ENCODE results near the gene GGA3. TPM values are rescaled to one million over a fixed set of nuclear protein-coding genes. Genes with fewer than 3 reads are reported as not detected.
A peak's percentile ranks its signal among the peaks of the same experiment; 100 is the strongest.
"Not testable (repeated sequence)": the region's sequence is repeated elsewhere in the genome, so short reads cannot be mapped to it uniquely, and the experiment has no call there.

GGA3 gene
- total RNA-seq, 1 donor from 2014 or later = 84.6 TPM

DNA sequence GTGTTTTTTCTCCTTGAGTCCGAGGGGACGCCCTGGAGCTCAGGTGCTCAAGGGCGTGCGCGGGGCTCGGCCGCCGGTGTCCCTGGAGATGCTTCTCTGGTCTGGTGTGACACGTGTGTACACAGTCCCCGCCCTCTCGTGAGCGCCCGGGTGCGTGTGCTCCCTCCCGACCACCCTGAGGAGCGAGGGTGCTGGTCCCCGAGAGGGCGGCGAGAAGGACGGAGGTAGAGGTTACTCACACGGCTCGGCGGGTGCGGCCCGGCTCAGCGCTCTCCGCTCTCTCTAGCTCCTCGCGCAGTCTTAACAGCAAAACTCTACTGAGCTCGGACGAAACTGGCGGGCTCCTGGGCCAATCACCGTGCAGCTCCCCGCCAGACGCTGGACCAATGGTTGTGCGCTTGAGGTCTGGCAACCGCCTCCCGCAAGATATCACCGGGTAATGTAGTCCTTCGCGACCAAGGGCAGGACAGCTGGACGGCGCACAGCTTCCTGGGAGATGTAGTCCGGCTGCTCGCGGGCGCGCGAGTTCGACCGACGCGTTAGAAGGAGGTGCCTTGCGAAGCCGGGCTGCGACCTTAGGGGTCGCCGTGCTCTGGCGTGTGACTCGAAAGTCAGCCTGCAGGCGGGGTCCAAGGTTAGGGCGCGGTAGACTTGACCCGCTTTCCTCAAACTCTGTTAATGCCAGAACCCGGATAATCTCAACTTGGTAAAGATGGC lies 27.9 kb upstream of the GGA3 start, which contains the start of gene SLC25A19:
SLC25A19 (minus strand) TSS at position 319 of the 717 bp plus-strand sequence. CDS start 2,669 bp downstream, outside the sequence.
- TF ChIP-seq, protein P1, sequence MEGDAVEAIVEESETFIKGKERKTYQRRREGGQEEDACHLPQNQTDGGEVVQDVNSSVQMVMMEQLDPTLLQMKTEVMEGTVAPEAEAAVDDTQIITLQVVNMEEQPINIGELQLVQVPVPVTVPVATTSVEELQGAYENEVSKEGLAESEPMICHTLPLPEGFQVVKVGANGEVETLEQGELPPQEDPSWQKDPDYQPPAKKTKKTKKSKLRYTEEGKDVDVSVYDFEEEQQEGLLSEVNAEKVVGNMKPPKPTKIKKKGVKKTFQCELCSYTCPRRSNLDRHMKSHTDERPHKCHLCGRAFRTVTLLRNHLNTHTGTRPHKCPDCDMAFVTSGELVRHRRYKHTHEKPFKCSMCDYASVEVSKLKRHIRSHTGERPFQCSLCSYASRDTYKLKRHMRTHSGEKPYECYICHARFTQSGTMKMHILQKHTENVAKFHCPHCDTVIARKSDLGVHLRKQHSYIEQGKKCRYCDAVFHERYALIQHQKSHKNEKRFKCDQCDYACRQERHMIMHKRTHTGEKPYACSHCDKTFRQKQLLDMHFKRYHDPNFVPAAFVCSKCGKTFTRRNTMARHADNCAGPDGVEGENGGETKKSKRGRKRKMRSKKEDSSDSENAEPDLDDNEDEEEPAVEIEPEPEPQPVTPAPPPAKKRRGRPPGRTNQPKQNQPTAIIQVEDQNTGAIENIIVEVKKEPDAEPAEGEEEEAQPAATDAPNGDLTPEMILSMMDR (IDR thresholded peaks at IDR 0.05) = peak in 1 of 3 experiments; percentile 9
- Histone ChIP-seq H3K27me3 (no peaks in the 10 kb centered on the region), H3K9me3 (no peaks in the 10 kb centered on the region), H3K4me3 (peak within 1 kb of the TSS; percentile 69 to 80), H3K27ac (peak within 1 kb of the TSS; percentile 86 to 90), H3K36me3 (peaks cover 0 to 7% of the 10 kb centered on the region in 2 donors), H3K4me1 (no peaks in the 10 kb centered on the region)
- peak; percentile 94 to 99 for DNase-seq (ENCODE audit: low spot score in 2 of 2)
- intact Hi-C loops (cut with DNase I) = loop anchor here (1.0 kb wide), 3 partner anchors 18 to 378 kb away; partner anchors contain the start of genes GRB2, MIF4GD, RECQL5 and SAP30BP

- H3K27me3 ChIP-seq = no peaks in the 10 kb centered on the region
- intact Hi-C loops (cut with DNase I) = loop anchor here (1.0 kb wide), 3 partner anchors 17 to 379 kb away; partner anchors contain the start of genes GRB2, MIF4GD, RECQL5 and SAP30BP
- TF ChIP-seq, protein P1 (IDR thresholded peaks at IDR 0.05) = no peak
Measured at GRCh38 chr17:75288770-75289114, 27.3 kb upstream of the GGA3 start.

GRCh38 chr17:75288359-75288758 lies 27.0 kb upstream of the GGA3 start:
- H3K27ac ChIP-seq = no peak overlapping the region
- no peaks in the 10 kb centered on the region for H3K4me1 ChIP-seq
- no peaks in the 10 kb centered on the region for H3K9me3 ChIP-seq
- intact Hi-C loops (cut with DNase I) = no loop called here
- H3K4me3 ChIP-seq = peak overlapping the region; percentile 69 to 80
- H3K27me3 ChIP-seq = no peaks in the 10 kb centered on the region
- H3K36me3 ChIP-seq = peaks cover 0 to 7% of the 10 kb centered on the region in 2 donors
- DNase-seq (ENCODE audit: low spot score in 2 of 2) = no peak
- TF ChIP-seq, protein P1 (IDR thresholded peaks at IDR 0.05) = no peak

More at GRCh38 chr17:75288770-75289114, 27.3 kb upstream of the GGA3 start:
- Histone ChIP-seq H3K4me1 (no peaks in the 10 kb centered on the region), H3K27ac (peak overlapping the region; percentile 51 to 90), H3K36me3 (peaks cover 0 to 7% of the 10 kb centered on the region in 2 donors), H3K4me3 (peak overlapping the region; percentile 69 to 80), H3K9me3 (no peaks in the 10 kb centered on the region)
- no peak for DNase-seq (ENCODE audit: low spot score in 2 of 2)

DNA sequence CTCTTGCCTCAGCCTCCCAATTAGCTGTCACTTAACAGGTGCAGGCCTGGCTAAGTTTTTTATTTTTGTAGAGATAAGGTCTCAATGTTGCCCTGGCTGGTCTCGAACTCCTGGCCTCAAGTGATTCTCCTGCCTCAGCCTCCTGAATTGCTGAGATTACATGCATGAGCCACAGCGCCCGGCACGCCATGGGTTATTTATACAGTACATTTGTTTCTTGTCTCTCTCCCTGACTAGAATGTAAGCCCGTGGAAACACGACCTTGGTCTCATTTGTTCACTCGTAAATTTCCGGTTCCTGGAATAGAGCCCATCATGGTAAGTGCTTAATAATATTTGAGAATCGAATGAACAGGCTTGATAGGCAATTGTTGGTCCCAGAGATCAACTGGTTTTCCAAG lies 25.8 kb upstream of the GGA3 start:
- intact Hi-C loops (cut with DNase I) = no loop called here
- Histone ChIP-seq H3K36me3 (peaks cover 2 to 10% of the 10 kb centered on the region in 2 donors), H3K4me3 (no peak overlapping the region), H3K4me1 (no peaks in the 10 kb centered on the region), H3K27ac (no peak overlapping the region), H3K9me3 (no peaks in the 10 kb centered on the region), H3K27me3 (no peaks in the 10 kb centered on the region)
- no peak for DNase-seq (ENCODE audit: low spot score in 2 of 2)
- TF ChIP-seq, protein P1 (IDR thresholded peaks at IDR 0.05) = no peak

GRCh38 chr17:75285123-75285522 lies 23.7 kb upstream of the GGA3 start:
- no peaks in the 10 kb centered on the region for H3K9me3 ChIP-seq
- H3K27ac ChIP-seq = no peak overlapping the region
- DNase-seq (ENCODE audit: low spot score in 2 of 2) = no peak
- H3K36me3 ChIP-seq = peaks cover 10 to 22% of the 10 kb centered on the region in 2 donors
- no peaks in the 10 kb centered on the region for H3K27me3 ChIP-seq
- H3K4me1 ChIP-seq = no peaks in the 10 kb centered on the region
- TF ChIP-seq, protein P1 (IDR thresholded peaks at IDR 0.05) = no peak
- intact Hi-C loops (cut with DNase I) = no loop called here
- H3K4me3 ChIP-seq = no peak overlapping the region

DNA sequence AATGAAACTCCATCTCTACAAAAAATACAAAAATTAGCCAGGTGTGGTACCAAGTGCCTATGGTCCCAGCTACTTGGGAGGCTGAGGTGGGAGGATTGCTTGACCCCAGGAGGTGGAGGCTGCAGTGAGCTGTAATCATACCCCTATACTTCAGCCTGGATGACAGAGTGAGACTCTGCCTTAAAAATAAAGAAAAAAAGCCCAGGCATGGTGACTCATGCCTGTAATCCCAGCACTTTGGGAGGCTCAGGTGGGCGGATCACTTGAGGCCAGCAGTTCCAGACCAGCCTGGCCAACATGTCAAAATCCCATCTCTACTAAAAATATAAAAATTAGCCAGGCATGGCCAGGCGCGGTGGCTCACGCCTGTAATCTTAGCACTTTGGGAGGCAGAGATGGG lies 18.8 kb upstream of the GGA3 start:
- intact Hi-C loops (cut with DNase I) = not testable (repeated sequence)

More for the DNA sequence above, 18.8 kb upstream of the GGA3 start:
- peaks cover 10 to 15% of the 10 kb centered on the region in 2 donors for H3K36me3 ChIP-seq
- DNase-seq (ENCODE audit: low spot score in 2 of 2); H3K4me3 ChIP-seq; H3K27me3 ChIP-seq; H3K9me3 ChIP-seq; H3K27ac ChIP-seq; H3K4me1 ChIP-seq: not testable (repeated sequence)
